ENCODE results near the gene TFDP3. TPM values are rescaled to one million over a fixed set of nuclear protein-coding genes. Genes with fewer than 3 reads are reported as not detected.

TFDP3 gene
- polyA plus RNA-seq, 3 donors = not detected

DNA sequence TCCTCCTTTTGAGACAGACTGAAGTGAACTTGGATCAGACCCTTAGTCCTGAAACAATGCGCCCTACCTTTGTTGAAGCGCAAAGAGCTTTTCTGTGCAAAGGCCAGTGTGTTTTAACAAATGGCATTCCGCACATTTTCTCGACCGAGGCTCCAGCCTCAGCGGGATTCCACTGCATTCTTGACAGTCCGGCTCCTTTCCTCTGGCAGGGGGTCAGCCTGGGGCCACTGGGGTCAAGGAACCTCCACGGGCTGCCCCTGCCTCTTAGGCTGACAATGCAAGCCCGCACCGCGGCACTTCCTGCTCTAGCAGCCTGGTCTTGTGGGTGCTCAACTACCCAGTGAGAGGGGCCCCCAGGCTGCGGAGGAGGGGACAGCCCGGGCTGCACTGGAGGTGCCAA is 47.2 kb upstream of the TFDP3 start:
- Histone ChIP-seq H3K27me3 (ENCODE audit: control insufficient read depth in 2 of 2, insufficient read depth in 2 of 2, low read length in 2 of 2) (no peaks in the 10 kb centered on the region), H3K4me1 (ENCODE audit: control insufficient read depth in 1 of 2, insufficient read depth in 2 of 2, low read length in 2 of 2) (no peaks in the 10 kb centered on the region), H3K4me2 (replicated peaks; ENCODE audit: extremely low read depth, low read length, poor library complexity, severe bottlenecking) (no peak overlapping the region), H3K27ac (ENCODE audit: low read depth in 1 of 2, low read length in 2 of 2) (no peak overlapping the region), H3K79me2 (ENCODE audit: insufficient read depth, low read length) (no peaks in the 10 kb centered on the region), H2AFZ (ENCODE audit: insufficient read depth, low read depth, low read length, poor library complexity, severe bottlenecking) (peak overlapping the region; percentile 50), H3K9me3 (replicated peaks in 1 of 2; ENCODE audit: control insufficient read depth in 1 of 2, insufficient read depth in 1 of 2, low read length in 2 of 2) (no peaks in the 10 kb centered on the region), H4K20me1 (ENCODE audit: insufficient read depth, low read length) (no peaks in the 10 kb centered on the region), H3K36me3 (replicated peaks in 1 of 2; ENCODE audit: control insufficient read depth in 1 of 2, insufficient read depth in 2 of 2, low read length in 2 of 2) (no peaks in the 10 kb centered on the region), H3K9ac (ENCODE audit: insufficient read depth, low read length, poor library complexity, severe bottlenecking) (no peak overlapping the region), H3K4me3 (replicated peaks in 1 of 3; ENCODE audit: low read depth in 2 of 3, low read length in 3 of 3) (no peak overlapping the region)
- intact Hi-C loops (cut with micrococcal nuclease) = no loop called here
- H3K27ac Mint-ChIP-seq = no peak overlapping the region
- 37% methylated on average over 11 of the region's 13 CpGs for WGBS (ENCODE audit: insufficient coverage)
- H3K9me3 Mint-ChIP-seq = peaks cover 0 to 5% (median 2%) of the 10 kb centered on the region in 7 donors
- no peak overlapping the region for H3K4me3 Mint-ChIP-seq
- no peaks in the 10 kb centered on the region for H3K36me3 Mint-ChIP-seq
- H3K27me3 Mint-ChIP-seq (ENCODE audit: low read depth in 3 of 3) = peaks cover 0 to 5% (median 5%) of the 10 kb centered on the region in 3 donors
- peaks cover 2% of the 10 kb centered on the region for H3K4me1 Mint-ChIP-seq
- TF ChIP-seq, protein P1, sequence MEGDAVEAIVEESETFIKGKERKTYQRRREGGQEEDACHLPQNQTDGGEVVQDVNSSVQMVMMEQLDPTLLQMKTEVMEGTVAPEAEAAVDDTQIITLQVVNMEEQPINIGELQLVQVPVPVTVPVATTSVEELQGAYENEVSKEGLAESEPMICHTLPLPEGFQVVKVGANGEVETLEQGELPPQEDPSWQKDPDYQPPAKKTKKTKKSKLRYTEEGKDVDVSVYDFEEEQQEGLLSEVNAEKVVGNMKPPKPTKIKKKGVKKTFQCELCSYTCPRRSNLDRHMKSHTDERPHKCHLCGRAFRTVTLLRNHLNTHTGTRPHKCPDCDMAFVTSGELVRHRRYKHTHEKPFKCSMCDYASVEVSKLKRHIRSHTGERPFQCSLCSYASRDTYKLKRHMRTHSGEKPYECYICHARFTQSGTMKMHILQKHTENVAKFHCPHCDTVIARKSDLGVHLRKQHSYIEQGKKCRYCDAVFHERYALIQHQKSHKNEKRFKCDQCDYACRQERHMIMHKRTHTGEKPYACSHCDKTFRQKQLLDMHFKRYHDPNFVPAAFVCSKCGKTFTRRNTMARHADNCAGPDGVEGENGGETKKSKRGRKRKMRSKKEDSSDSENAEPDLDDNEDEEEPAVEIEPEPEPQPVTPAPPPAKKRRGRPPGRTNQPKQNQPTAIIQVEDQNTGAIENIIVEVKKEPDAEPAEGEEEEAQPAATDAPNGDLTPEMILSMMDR (IDR thresholded peaks at IDR 0.05) = no peak
- no peak for DNase-seq

DNA sequence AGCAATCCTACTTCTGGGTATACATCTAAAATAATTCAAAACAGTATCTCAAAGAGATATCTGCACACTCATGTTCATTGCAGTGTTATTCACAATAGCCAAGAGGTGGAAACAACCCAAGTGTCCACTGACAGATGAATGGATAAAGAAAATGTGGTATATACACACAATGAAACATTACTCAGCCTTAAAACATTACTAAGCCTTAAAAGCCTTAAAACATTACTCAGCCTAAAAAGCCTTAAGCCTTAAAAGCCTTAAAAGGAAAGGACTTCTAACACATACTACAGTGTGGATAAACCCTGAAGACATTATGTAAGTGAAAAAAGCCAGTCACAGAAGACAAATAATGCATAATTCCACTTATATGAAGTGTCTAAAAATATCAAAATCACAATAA is 40.3 kb upstream of the TFDP3 start:
- no peaks in the 10 kb centered on the region for H3K79me2 ChIP-seq (ENCODE audit: insufficient read depth, low read length)
- Mint-ChIP-seq H3K4me1 (no peaks in the 10 kb centered on the region), H3K36me3 (no peaks in the 10 kb centered on the region), H3K9me3 (peaks cover 0 to 5% (median 3%) of the 10 kb centered on the region in 7 donors), H3K27me3 (ENCODE audit: low read depth in 3 of 3) (peaks cover 0 to 4% (median 1%) of the 10 kb centered on the region in 3 donors), H3K4me3 (no peak overlapping the region), H3K27ac (no peak overlapping the region)
- H4K20me1 ChIP-seq (ENCODE audit: insufficient read depth, low read length) = no peaks in the 10 kb centered on the region
- no peak overlapping the region for H2AFZ ChIP-seq (ENCODE audit: insufficient read depth, low read depth, low read length, poor library complexity, severe bottlenecking)
- no peaks in the 10 kb centered on the region for H3K36me3 ChIP-seq (replicated peaks in 1 of 2; ENCODE audit: control insufficient read depth in 1 of 2, insufficient read depth in 2 of 2, low read length in 2 of 2)
- DNase-seq = no peak
- TF ChIP-seq, protein P1 (IDR thresholded peaks at IDR 0.05) = no peak
- no peaks in the 10 kb centered on the region for H3K9me3 ChIP-seq (replicated peaks in 1 of 2; ENCODE audit: control insufficient read depth in 1 of 2, insufficient read depth in 1 of 2, low read length in 2 of 2)
- H3K27me3 ChIP-seq (ENCODE audit: control insufficient read depth in 2 of 2, insufficient read depth in 2 of 2, low read length in 2 of 2) = no peaks in the 10 kb centered on the region
- H3K9ac ChIP-seq (ENCODE audit: insufficient read depth, low read length, poor library complexity, severe bottlenecking) = no peak overlapping the region
- H3K4me3 ChIP-seq (replicated peaks in 1 of 3; ENCODE audit: low read depth in 2 of 3, low read length in 3 of 3) = no peak overlapping the region
- intact Hi-C loops (cut with micrococcal nuclease) = no loop called here
- no peak overlapping the region for H3K27ac ChIP-seq (ENCODE audit: low read depth in 1 of 2, low read length in 2 of 2)
- no peaks in the 10 kb centered on the region for H3K4me1 ChIP-seq (ENCODE audit: control insufficient read depth in 1 of 2, insufficient read depth in 2 of 2, low read length in 2 of 2)
- H3K4me2 ChIP-seq (replicated peaks; ENCODE audit: extremely low read depth, low read length, poor library complexity, severe bottlenecking) = no peak overlapping the region

All from CD14-positive monocyte (primary cell).